CD4-positive, alpha-beta T cell treated with Interleukin-17A for 4 hours (primary cell): ENCODE data around the gene PRKRIP1.
"Not testable (repeated sequence)": the region's sequence is repeated elsewhere in the genome, so short reads cannot be mapped to it uniquely, and the experiment has no call there.

Experiments
- DNase-seq: peaks from one replicate; pipeline ENCODE4 v3.0.0-alpha.2; 2020; ENCODE audit warnings: mixed read lengths

Gene PRKRIP1

GRCh38 chr7:102404005-102404861 is 8.1 kb downstream of the PRKRIP1 start:
- peak; percentile 55 for DNase-seq

GRCh38 chr7:102404862-102405188 is 8.7 kb downstream of the PRKRIP1 start:
- DNase-seq, result not testable (repeated sequence)

DNA sequence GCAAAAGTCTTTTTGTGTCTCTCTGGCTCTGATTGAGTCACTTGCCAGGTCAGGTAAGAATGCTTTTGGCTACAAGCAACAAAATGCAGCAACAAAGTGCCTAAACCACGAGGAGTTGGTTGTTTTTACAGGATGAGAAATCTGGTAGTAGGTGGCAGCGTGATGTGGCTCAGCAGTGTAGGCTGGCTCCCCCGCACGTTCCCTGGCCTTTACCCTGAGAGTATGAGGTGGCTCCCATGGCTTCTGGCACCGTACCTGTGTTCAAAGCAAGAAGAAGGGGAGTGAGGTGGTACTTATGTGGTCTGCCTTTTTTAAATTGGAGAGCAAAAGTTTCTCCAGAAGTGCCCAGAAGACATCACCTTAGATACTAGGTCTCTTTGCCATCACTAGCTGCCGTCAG is 11.7 kb downstream of the PRKRIP1 start:
- DNase-seq, result no peak

DNA sequence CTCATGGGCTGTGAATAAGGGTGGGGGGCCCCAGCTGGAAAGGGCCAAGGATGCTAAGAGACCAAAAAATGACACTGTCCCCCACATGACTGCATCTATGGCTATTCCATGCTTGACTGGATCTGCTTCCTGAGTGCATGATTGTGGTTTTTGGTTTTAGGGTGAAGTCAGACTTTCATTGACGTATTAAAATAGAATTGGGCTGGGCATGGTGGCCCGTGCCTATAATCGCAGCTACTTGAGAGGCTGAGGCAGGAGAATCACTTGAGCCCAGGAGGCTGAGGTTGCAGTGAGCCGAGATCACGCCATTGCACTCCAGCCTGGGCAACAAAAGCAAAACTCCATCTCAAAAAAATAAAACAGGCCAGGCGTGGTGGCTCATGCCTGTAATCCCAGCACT is 12.4 kb downstream of the PRKRIP1 start:
- DNase-seq, result not testable (repeated sequence)

- no peak for DNase-seq
Measured at GRCh38 chr7:102409340-102409739, 13.2 kb downstream of the PRKRIP1 start.

GRCh38 chr7:102410123-102410522 is 14.0 kb downstream of the PRKRIP1 start:
- DNase-seq, result no peak

GRCh38 chr7:102410918-102411317 is 14.8 kb downstream of the PRKRIP1 start:
- DNase-seq, result no peak

DNA sequence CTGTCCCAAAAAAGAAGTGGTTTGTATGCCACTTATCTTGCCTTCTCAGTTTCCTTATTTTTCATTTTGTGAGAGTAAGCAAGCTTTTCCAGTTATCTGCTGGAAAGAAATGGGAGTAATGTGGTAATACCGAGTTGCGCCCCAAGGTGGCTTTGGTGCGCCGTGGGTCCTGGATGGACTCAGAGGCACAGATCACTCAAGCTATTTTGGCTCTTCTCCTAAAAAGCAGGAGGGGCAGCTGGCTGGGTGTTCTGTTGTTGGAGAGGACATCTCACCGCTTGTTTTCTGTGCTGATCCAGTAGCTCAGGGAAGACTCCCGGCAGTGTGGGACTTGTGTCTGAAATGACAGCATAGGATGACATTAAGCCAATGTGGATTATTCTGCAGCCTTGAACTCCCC is 16.4 kb downstream of the PRKRIP1 start:
- peak; percentile 72 for DNase-seq

DNA sequence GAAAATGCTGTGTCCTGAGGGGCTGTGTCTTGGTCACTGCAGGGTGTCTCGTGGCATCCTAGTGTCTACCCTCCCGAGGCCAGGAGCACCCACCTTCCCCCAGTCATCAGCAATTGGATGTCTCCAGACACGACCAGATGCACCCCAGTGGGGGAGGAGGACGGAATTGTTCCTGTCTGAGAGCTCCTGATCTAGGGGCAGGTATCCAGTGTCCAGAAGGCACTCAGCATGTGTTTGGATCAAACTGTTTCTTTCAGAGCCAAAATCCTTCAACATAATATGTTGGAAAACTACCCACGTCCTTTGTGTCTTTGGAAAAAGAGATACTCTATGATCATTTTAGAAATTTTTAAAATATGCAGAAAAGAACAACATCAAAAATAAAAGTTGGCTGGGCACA is 16.9 kb downstream of the PRKRIP1 start:
- no peak for DNase-seq

DNA sequence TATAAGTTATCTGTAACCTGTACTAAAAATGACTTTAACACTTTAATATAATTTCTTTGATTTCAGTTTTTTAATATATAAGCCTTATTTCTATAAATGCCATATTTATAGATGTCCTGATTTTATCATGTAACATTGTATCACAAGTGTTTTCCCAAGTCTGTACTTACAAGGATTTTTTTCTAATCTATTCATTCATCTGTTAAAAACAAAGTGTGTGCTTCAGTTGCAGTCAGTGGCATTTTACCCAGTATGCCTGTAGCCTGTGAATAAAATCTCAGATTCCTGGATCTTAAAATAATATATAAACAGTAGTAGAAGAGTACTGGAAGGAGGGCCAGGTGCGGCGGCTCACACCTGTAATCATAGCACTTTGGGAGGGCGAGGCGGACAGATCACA is 17.4 kb downstream of the PRKRIP1 start:
- no peak for DNase-seq

- peak; percentile 77 for DNase-seq
Measured at GRCh38 chr7:102415685-102416225, 19.6 kb downstream of the PRKRIP1 start.

GRCh38 chr7:102416406-102416805 is 20.2 kb downstream of the PRKRIP1 start:
- DNase-seq, result no peak

- DNase-seq, result peak; percentile 31
Measured at GRCh38 chr7:102417105-102417504, 20.9 kb downstream of the PRKRIP1 start.

GRCh38 chr7:102418592-102418991 is 22.4 kb downstream of the PRKRIP1 start:
- no peak for DNase-seq

- no peak for DNase-seq
Measured at GRCh38 chr7:102421706-102422240, 25.6 kb downstream of the PRKRIP1 start.

DNA sequence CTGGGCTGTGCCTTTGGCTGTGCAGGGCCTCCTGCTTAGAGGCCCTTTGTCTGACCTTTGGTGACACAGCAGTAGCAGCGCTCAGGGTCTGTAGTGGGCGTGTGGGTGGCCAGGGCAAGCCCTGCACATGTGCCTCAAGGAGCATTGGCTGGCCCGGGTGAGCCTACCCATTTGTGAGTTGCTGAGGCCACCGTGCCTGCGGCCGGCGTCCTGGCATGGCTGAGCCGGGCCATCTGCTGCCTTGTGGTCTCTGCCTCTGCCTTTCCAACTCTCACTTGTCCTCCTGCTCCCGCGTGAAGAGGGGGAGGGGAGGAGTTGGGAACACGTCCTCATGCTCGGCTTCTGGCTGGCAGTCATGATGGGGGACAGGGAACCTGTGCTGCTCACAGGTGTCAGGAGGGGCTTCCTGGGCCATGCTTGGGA is 28.0 kb downstream of the PRKRIP1 start:
- DNase-seq, result no peak

DNA sequence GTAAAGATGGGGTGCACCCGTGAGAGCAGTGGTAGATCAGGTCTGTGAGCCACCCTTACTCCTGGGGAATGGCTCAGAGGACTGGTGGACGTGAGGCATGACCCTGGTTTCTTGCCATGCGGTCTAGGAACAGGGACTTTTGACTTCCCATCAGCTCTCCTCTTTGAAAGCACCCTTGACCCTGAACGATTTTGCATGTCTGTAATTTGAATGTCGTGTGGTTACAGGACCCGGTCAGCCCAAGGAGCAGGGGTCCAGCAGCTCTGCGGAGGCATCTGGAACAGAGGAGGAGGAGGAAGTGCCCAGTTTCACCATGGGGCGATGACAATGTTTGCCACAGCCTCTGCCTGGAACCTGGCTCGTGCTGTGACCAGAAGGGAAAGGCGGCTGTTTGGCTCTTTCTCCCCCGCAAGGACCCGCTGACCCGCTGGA is 28.6 kb downstream of the PRKRIP1 start:
- no peak for DNase-seq

- peak; percentile 88 for DNase-seq
Measured at GRCh38 chr7:102425639-102426267, 29.6 kb downstream of the PRKRIP1 start.

- DNase-seq, result peak; percentile 77
Measured at GRCh38 chr7:102426268-102427018, 30.3 kb downstream of the PRKRIP1 start.

- no peak for DNase-seq
Measured at GRCh38 chr7:102427019-102427405, 30.8 kb downstream of the PRKRIP1 start.

DNA sequence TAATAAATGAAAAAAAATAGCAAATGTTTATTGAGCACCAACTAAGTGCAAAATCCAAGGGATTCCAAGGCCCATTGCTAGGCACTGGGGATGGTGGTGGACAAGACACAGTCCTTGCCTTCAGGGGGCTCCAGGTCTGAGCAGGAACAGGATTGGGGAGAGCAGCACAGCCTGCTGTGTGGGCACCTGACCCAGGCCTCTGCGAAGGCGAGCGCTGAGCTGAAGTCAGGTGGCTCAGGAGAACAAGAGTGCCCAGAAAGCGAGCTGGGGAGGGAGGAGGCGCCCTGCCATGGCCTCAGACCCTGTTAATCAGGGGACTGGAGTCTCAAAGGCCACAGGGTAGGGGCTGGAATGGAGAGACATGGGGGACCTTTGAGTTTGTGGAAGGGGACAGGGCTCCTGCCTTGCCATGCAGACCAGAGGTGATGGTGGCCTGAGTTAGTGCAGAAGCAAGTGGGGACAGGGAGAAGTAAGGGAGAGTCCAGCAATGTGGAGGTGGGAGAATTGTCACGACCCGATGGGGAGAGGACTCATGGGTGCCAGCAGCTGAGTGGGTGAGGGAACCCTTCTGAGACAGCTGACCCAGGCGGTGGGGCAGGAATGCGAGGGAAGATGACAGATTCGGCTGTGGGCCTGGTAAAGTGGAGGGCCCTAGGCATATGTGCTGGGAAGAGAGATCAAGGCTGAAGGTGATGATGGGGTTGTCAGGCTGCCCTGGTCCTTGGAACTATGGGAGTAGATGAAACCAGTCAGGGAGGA is 33.2 kb downstream of the PRKRIP1 start:
- DNase-seq, result no peak

GRCh38 chr7:102431617-102432298 is 35.6 kb downstream of the PRKRIP1 start:
- peak; percentile 77 for DNase-seq
